Cardiac septum (tissue), 1 donor: ENCODE data around the gene LONRF2. TPM values are rescaled to one million over a fixed set of nuclear protein-coding genes. Genes with fewer than 3 reads are reported as not detected.

ENCODE experiments used
- DNase-seq: peaks from one replicate; pipeline ENCODE4 v3.0.0-alpha.2; 2020; ENCODE audit warnings: low spot score
- intact Hi-C: fragments of 100-400 bp; cut with DNase I; formaldehyde crosslinking; loops from one replicate; pipeline ENCODE4 v1.14.0; 2022
- total RNA-seq: library from RNA; stranded (reverse); fragmentation: NEBNext Ultra II Directional; extraction: Animal tissue kit (Norgen Biotek cat#: 25700); gene quantifications from one replicate; pipeline ENCODE4 v1.2.1, GENCODE V29; 2021
- donor health status: DM: no; HTN: no; CAD: no.

LONRF2 gene
- total RNA-seq, 1 donor from 2014 or later, result 24.5 TPM

DNA sequence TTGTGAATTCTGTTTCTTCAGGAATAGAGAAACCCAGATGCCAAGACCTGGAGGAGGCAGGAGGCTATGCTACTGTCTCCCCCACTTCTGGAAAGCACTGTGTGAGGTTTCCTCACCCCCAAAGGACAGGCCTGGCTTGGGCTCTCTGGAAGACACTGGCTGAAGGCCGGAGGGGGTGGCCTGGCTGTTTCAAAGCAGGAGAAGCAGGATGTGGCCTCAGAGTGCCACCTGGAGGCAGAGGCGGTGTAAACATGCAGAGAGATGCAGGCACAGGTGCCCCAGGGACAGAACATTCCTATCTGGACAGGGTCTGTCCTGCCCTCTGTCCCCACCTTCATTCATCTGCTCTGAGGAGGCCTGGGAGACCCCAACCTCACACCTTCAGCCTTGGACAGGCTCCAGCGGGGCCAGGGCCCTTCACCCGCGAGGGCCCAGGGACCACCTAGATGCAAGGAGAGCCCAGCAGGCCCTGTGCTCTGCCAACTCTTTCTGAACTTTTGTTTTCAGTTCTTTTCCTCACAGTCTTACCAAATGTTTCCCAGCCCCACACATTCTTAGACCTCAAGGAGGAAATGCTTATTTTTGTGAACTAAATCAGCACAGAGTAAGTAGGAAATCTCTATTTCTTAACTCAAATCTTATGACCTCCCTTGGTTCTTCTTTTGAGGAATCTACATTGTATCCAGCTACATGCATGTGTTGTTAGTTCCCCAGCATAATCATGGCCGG is 79.2 kb downstream of the LONRF2 start:
- DNase-seq, result peak; percentile 82
- intact Hi-C loops, result loop anchor here (1.0 to 5.0 kb wide), 4 partner anchors 56 to 684 kb away; no protein-coding TSS in a partner anchor

DNA sequence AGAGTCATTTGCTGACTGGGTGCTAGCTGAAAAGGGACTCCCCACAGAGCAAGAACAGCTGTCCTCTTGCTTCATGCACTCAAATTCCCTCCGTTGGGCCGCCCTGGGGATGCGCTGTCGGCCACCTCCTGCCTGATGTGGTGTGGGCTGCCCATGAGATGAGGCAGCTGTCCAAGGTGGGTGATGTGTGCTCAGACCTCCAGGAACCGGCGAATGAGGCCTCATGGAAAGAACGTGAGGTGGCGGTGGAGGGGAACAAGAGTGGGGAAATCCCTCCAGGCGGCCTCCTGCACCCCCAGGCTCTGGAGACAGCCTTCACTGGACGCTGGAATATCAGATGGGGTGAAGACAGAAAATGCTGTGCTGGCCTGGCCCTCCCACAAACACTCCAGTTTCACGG is 79.8 kb downstream of the LONRF2 start:
- intact Hi-C loops, result loop anchor here (2.0 to 5.0 kb wide), 3 partner anchors 55 to 516 kb away; no protein-coding TSS in a partner anchor

DNA sequence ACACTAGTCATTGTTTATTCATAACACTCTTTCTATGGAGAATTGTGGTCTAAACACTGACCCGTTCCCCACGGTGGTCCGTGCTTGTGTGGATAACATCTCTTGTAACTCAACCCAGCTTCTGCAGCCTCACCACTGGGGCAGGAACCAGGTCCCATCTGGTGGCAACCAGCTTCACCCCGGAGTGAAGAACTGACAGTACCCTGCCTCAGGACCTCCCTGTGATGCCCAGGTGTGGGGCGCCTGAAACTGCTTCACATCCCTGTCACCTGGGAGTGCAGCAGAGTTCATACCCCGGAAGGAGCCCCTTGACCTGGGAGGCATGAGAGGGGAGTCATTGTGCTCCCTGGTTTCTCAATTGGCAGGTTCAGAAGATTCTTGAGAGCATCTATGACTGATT is 81.1 kb downstream of the LONRF2 start:
- peak; percentile 39 for DNase-seq
- intact Hi-C loops, result loop anchor here (5.0 kb wide), 2 partner anchors 54 to 424 kb away; no protein-coding TSS in a partner anchor

More for the DNA sequence above, 79.8 kb downstream of the LONRF2 start:
- DNase-seq, result peak; percentile 57

DNA sequence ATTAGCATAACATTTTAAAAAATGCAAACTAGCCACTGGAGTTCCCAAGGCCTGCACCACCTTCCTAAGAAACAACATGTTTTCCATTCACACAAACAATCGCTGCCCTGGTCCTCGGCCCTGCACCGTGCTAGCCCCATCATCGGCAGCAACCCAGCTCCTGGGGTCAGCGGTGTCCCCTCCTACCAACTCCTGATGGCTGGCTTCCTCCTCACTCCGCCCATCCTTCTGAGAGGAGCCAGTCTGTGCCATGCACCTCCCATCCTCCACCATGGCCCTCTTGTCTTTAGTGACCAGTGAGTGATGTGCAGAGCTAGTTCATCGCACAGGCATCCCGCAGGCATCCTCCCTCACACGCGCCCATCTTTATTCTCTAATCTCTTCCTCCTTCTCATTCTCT is 81.9 kb downstream of the LONRF2 start:
- peak; percentile 46 for DNase-seq
- intact Hi-C loops, result loop anchor here (5.0 kb wide), 2 partner anchors 53 to 423 kb away; no protein-coding TSS in a partner anchor

DNA sequence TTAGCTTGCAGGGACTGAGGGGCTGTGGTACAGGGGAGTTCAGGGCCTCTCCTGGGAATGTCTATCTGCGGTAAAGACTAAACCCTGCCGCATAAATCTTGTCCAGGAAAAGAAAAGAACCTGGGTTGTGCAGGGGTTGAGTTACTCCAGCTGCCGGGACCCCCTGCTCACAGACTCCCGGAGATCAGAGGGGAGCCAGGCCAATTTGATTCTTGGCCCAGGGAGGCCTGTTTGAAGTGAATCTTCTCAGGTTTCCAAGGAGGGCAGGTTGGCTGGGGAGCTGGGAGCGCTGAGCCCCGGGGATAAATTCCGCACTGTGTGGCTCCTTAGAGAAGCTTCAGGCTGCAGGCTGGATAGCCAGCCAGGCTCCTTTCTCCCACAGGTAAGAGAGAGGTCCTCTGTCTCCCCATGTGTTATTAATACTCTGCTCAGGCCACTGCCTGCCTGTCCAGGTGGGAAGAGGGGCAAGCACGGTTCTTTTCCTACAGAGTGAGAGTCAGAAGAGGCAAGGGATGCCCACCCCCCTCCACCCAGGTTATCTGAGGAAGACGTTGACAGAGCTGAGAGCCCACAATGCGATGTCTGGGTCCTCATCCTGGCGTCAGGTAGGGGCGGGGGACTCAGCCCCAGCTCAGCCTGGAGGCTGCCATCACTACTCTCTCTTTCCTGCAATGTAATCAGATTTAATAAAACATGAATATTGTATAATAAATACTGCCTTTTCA is 82.7 kb downstream of the LONRF2 start:
- peak; percentile 39 for DNase-seq
- intact Hi-C loops, result loop anchor here (5.0 kb wide), 2 partner anchors 52 to 422 kb away; no protein-coding TSS in a partner anchor

DNA sequence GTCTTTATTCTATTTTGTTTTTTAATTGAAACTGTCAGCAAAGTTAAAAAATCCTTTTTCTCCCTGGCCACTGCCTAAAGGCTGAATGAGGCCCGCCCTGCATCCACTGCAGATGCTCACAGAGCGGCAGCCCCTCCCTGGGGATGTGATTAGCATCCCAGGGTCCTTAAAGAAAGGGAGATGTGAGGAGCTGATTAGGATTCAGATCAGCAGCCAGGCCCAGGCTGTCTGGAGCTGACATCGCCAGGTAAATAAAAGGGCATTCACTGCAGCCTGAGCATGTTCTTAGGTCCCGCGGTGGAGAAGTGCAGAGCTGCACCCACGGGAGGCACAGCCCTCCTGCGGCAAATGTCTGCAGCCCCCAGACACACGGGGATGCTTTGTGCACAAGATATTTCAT is 83.8 kb downstream of the LONRF2 start:
- DNase-seq, result peak; percentile 38
- intact Hi-C loops, result no loop called here

DNA sequence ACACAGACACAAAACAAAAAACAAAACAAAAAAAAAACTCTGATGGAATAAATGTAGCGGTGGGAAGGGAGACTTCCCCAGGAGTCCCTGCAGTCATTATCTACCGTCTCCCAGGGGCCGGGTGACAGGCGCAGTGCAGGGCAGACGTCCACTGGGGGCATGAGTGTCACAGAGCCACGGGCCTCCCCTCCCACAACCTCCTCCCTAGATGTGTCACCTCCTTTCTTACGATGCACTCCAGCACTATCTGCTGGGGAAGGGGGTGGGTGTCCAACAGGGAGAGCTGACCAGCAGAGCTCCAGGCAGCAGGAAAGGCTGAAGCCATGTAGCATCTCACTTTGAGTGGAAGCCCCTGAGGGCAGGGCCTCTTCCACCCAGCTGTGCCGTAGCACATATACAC is 84.5 kb downstream of the LONRF2 start:
- intact Hi-C loops, result no loop called here
- DNase-seq, result peak; percentile 55

DNA sequence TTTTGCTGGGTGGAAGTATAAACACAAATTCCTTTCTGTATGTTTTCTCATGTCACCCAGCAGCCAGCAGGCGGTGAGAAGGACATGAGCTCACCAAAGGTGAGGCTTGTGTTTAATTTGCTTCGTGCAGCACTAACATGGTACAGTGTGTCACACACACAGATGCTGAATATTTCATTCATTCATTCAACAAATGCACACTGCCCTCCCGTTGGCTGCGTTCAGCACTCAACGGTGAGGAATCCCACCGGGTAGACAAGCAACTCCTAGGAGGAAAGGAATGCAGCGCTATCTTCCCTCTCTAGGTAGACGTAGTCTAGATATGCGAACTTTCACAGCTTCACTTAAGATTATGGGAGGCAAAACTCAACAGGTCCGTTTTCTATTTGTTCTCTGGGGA is 85.1 kb downstream of the LONRF2 start:
- peak; percentile 6 for DNase-seq
- intact Hi-C loops, result no loop called here

DNA sequence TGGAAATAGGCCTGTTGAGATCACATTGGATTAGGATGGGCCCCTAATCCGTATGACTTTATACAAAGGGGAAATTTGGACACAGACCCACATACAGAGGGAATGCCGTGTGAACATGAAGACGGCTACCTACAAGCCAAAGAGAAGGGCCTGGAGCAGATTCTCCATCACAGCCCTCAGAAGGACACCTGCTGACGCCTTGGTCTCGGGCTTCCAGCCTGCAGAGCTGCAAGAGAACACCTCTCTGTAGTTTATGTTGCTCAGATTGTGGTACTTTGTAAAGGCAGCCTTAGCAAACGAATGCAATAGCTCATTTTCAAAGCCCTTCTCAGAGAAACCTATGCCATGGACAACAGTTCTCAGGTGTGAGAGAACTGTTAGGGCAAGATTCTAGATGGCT is 86.1 kb downstream of the LONRF2 start:
- intact Hi-C loops, result no loop called here
- DNase-seq, result peak; percentile 4

DNA sequence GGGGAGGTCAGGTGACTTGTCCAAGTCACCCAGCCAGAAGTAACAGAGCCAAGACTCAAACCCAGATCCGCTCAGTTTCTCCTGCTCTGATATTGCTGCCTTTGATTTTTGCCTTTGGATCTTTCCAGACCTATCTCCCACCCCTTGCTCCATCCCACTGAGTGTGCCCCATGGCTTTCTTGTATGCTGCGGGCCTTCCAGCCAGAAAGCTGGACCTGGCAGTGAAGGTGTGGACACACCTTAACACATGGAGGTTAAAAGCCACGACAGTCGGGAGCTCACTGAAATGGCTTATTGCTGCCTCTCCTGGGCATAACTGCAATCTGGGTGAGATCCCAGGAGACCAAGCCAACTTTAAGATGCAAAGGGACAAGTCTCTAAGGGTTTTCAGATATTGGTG is 86.7 kb downstream of the LONRF2 start:
- DNase-seq, result no peak
- intact Hi-C loops, result no loop called here

DNA sequence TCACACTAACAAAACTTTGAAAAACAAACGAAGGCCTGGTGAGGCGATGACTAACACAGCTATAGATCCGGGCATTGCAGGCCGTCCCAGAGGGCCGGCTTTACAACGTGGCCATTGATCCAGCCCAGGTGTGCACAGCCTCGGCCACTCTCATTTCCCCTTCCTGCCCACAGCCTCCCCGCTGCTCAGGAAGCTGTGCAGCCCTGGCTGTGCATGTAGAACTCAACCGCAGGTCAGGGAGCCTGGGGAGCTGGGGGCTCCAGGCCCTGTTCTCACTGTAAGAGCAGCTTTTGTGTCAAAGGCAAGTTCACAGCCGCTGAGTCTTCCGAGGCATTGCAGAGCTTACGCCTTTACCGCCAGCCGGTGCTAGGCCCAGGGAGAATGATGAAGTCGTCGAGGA is 87.2 kb downstream of the LONRF2 start:
- peak; percentile 75 for DNase-seq
- intact Hi-C loops, result no loop called here

DNA sequence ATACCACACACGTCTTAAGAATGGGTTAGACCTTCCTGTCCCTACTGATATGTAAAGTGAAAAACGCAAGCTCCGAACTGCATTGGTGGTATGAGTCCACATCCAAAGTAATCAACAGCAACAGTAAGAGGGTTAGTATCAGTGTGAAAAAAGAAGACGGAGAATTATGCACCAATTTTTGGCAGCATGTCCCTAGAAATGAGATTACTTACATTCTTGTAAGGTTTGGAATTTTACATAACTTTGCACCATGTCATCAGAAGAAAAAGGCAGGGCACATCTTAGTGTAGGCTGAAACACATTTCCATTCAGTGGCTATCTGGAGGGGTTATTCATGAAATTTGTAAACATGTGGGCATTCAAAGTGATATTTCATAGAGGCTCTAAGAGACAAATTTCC is 88.2 kb downstream of the LONRF2 start:
- DNase-seq, result no peak
- intact Hi-C loops, result no loop called here

DNA sequence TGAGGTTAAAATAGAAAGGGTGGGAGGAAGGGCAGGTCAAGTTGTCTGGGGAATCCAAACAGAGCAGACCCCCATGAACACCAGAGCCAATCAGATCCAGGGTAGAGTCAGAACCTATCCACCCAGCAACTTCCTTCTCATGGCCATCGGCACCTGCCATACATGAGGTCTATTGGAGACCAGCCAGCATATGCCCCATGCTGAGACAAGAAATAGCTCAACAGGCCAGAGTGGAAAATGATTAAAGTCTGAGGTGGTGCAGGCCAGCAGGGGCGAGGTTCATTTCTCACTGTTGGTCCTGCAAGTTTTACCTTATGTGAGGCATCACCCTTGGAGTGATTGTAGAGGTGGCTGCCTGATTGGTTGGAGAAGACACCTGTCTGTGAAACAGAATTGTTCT is 89.2 kb downstream of the LONRF2 start:
- DNase-seq, result peak; percentile 26
- intact Hi-C loops, result no loop called here

DNA sequence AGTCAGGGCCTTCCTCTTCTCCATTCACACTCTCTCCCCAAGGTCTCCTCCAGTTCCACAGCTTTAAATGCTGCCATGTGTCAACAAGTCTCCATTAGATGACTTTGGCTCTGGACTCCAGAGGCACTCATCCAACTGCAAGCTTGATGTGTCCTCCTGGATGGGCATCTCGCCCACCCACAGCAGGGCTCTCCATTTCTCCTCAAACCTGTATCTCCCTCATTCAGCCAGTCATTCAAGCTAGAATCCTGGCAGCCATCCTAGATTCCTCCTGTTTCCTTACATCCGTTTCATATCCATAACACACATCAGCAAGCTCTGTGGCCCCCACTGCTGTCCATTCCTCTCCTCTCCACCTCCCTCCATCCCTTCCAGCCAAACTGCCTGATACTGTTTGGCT is 91.5 kb downstream of the LONRF2 start:
- peak; percentile 20 for DNase-seq
- intact Hi-C loops, result no loop called here

DNA sequence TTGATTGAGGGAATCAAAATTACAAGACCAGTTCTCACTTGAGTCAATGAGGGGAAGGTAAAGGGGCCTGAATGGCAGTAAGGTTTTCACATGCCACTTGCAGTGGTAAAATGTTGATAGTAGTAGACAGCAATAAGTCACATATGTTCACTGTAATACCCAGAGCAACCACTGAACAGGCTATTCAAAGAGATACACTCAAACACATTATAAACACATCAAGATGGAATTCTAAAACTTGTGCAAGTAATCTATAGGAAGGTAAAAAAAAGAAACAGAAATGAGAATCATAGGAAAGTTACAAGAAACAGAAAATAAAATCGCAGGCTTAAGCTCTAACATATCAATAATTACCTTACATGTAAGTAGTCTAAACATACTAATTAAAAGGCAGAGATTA is 93.3 kb downstream of the LONRF2 start:
- DNase-seq, result no peak
- intact Hi-C loops, result no loop called here

DNA sequence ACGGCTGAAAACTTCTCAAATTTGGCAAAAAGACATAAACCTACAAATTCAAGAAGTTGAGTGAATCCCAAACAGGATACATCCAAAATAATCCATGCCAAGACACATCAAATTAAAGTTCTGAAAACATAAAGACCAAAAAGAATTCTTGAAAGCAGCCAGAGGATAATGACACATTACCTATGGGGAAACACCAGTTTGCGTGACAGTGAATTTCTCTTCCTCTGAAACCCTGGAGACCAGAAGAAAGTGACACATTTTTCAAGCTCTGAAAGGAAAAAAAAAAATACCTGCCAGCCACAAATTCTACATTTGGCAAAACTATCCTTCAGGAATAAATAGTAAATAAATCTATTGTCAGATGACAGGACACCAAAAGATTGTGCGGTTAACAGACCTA is 93.9 kb downstream of the LONRF2 start:
- DNase-seq, result no peak
- intact Hi-C loops, result no loop called here

DNA sequence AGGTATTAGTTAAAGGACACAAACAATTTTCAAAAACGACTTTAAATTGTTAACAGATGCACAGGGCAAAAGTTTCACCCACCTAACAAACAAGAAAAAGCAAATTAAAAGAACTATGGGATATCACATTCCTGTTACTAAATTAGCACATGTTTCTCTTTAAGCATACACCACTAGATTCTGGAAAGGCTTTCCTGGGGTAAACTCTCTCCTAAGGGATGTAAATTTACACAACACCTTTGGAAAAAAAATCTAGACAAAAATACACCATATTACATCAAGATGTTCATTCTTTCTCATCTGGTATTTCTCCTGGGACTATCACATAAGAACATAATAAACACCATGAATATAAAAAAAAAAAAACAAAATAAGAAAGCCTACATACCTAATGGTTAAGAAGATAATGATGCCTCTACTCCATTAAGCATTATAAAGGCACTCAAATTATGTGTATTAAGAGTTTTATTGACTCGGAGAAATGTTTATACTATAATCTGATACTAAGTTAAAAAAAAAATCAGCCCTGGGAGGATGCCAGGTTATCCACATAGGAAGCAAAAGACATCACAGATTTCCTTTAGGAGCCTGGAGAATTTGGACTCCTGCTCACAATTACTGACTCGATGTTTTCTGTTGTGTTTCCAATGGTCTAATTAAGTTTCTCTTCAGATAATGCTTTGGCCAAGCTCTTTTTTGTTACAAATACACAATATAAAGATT is 97.2 kb downstream of the LONRF2 start:
- intact Hi-C loops, result no loop called here
- no peak for DNase-seq

DNA sequence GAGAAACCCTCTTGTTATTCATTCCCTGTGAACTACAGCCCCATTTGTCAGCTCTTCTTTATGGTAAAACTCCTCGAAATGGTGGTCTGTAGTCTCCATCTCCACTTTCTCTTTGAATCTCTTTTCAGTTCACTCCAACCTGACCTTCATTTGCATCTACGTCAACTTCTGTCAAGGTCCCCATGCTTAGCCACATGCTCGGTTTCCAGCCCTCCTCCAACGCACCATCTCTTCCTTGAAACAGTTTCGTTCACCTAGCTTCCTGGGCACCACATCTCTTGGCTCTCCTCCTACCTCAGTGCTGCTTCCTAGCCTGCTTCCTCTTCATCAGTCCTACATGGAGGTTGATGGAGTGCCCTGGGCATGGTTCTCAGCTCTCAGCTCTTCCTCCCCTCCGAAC is 98.8 kb downstream of the LONRF2 start:
- DNase-seq, result no peak
- intact Hi-C loops, result no loop called here
